Myocyte (in vitro differentiated cells): ENCODE data around the gene IL3. TPM values are rescaled to one million over a fixed set of nuclear protein-coding genes. Genes with fewer than 3 reads are reported as not detected.

Source experiments
- DNase-seq: peaks from one replicate; pipeline ENCODE4 v3.0.0-alpha.2; 2012; ENCODE audit warnings: low read depth
- total RNA-seq: library from RNA; depleted of rRNA; stranded (reverse); fragments of >200 nt; gene quantifications from 2 replicates; pipeline ENCODE4 v1.2.3, GENCODE V29; 2014

Gene IL3
- total RNA-seq, 1 donor from 2014 or later, result not detected

GRCh38 chr5:132056610-132057497, 3.6 kb upstream of the IL3 start:
- no peak for DNase-seq

- no peak for DNase-seq
Observed at GRCh38 chr5:132057498-132058255, 2.8 kb upstream of the IL3 start.

- DNase-seq, result no peak
Observed at GRCh38 chr5:132058646-132059042, 1.8 kb upstream of the IL3 start.

GRCh38 chr5:132059043-132059695, 1.3 kb upstream of the IL3 start:
- DNase-seq, result no peak

- no peak for DNase-seq
Observed at GRCh38 chr5:132059696-132060500, 557 bp upstream of the IL3 start.

GRCh38 chr5:132063090-132063911, 2.8 kb downstream of the IL3 start:
- peak; percentile 64 for DNase-seq

- DNase-seq, result no peak
Observed at GRCh38 chr5:132064140-132064539, 3.7 kb downstream of the IL3 start.

GRCh38 chr5:132064738-132065331, 4.4 kb downstream of the IL3 start:
- DNase-seq, result peak; percentile 85

- DNase-seq, result peak; percentile 82
Observed at GRCh38 chr5:132065351-132065937, 5.0 kb downstream of the IL3 start.

GRCh38 chr5:132065951-132066701, 5.7 kb downstream of the IL3 start:
- DNase-seq, result no peak

GRCh38 chr5:132066871-132067270, 6.4 kb downstream of the IL3 start:
- no peak for DNase-seq

- no peak for DNase-seq
Observed at GRCh38 chr5:132067451-132067850, 7.0 kb downstream of the IL3 start.

GRCh38 chr5:132067941-132068808, 7.7 kb downstream of the IL3 start:
- DNase-seq, result no peak

GRCh38 chr5:132069561-132069960, 9.1 kb downstream of the IL3 start:
- DNase-seq, result no peak

GRCh38 chr5:132069994-132070393, 9.5 kb downstream of the IL3 start:
- DNase-seq, result no peak

- peak; percentile 85 for DNase-seq
Observed at GRCh38 chr5:132070460-132071337, 10.2 kb downstream of the IL3 start.

- no peak for DNase-seq
Observed at GRCh38 chr5:132071338-132071707, 10.9 kb downstream of the IL3 start.
